Lung (tissue), 12 donors: Measurements from ENCODE around the gene CFAP410. TPM values are rescaled to one million over a fixed set of nuclear protein-coding genes. Genes with fewer than 3 reads are reported as not detected.

ENCODE experiments used
- ATAC-seq: fragments of 200-7000 bp; cut with Tn5 transposase; one replicate; pipeline ENCODE4 v1.9.1; 2020; ENCODE audit warnings: moderate number of reproducible peaks; ENCODE audit not compliant: insufficient read depth, low FRiP score
- DNase-seq, 3 donors: peaks; one replicate each; pipeline ENCODE4 v3.0.0-alpha.2; 2013 to 2017
- H3K27ac ChIP-seq, 2 donors: one replicate each; pipeline ENCODE4 v1.5.1; 2013; ENCODE audit warnings: mild to moderate bottlenecking in 2 of 2, moderate library complexity in 2 of 2, control low read depth in 1 of 2, inconsistent platforms in 1 of 2, low read depth in 1 of 2, low read length in 1 of 2
- H3K27me3 ChIP-seq, 3 donors: one replicate each; pipeline ENCODE4 v1.5.1; 2013; ENCODE audit warnings: low read length in 2 of 3; ENCODE audit not compliant: control insufficient read depth in 3 of 3, insufficient read depth in 3 of 3
- H3K36me3 ChIP-seq, 4 donors: one replicate each; pipeline ENCODE4 v1.5.1; 2013; ENCODE audit warnings: low read length in 4 of 4, mild to moderate bottlenecking in 1 of 4, moderate library complexity in 1 of 4; ENCODE audit not compliant: control insufficient read depth in 4 of 4, insufficient read depth in 4 of 4
- H3K4me1 ChIP-seq, 5 donors: one replicate each; pipeline ENCODE4 v1.5.1; 2013; ENCODE audit warnings: low read length in 5 of 5, mild to moderate bottlenecking in 2 of 5, moderate library complexity in 1 of 5; ENCODE audit not compliant: control insufficient read depth in 5 of 5, insufficient read depth in 5 of 5
- H3K4me3 ChIP-seq: one replicate; pipeline ENCODE4 v1.5.1; 2013; ENCODE audit warnings: mild to moderate bottlenecking, control low read depth, moderate library complexity
- H3K9ac ChIP-seq, 2 donors: one replicate each; pipeline ENCODE4 v1.5.1; 2013; ENCODE audit warnings: low read length in 2 of 2, control low read depth in 1 of 2; ENCODE audit not compliant: insufficient read depth in 1 of 2
- H3K9me3 ChIP-seq, 4 donors: one replicate each; pipeline ENCODE4 v1.5.1; 2013; ENCODE audit warnings: low read length in 3 of 4, mild to moderate bottlenecking in 1 of 4, moderate library complexity in 1 of 4; ENCODE audit not compliant: control insufficient read depth in 4 of 4, insufficient read depth in 3 of 4
- CTCF ChIP-seq: IDR thresholded peaks from 2 replicates; pipeline ENCODE4 v1.5.1; 2012; ENCODE audit warnings: mild to moderate bottlenecking; ENCODE audit errors: control extremely low read depth, extremely low read depth
- WGBS, 2 donors: extraction: QIAGEN DNeasy Blood & Tissue Kit; methylation state at CpG; one replicate each; pipeline ENCODE4 v1.1.7; 2013; 5-methylcytosine and 5-hydroxymethylcytosine counted together
- polyA plus RNA-seq, 2 donors: library from polyadenylated mRNA; stranded (reverse); fragments of 200-250 nt; gene quantifications; one replicate each; pipeline ENCODE4 v1.2.1, GENCODE V29; 2013
- total RNA-seq, 2 donors: library from RNA; depleted of rRNA in 1 of 2; stranded (reverse); fragments of >200 nt in 1 of 2; gene quantifications; one replicate each; pipeline ENCODE4 v1.2.1, GENCODE V29; 2014 to 2021
- donor health status: control.
- donor health status: control.
- donor health status: Bipolar disorder and iron deficiency.
- donor health status: healthy.
- donor health status: DM: yes; HTN: yes; CAD: no.

Gene CFAP410
- total and polyA plus RNA-seq, 4 donors: 24.3 to 72.7 (median 39.5) TPM

- no peak for ATAC-seq
- TF ChIP-seq CTCF: no peak
- H3K27me3 ChIP-seq: peaks cover 0 to 2% (median 2%) of the 10 kb centered on the region in 3 donors
- 91 to 92% methylated on average over 9 of the region's 9 CpGs for WGBS, 2 donors
- no peak overlapping the region for H3K4me3 ChIP-seq
- H3K27ac ChIP-seq: no peak overlapping the region
- no peak overlapping the region for H3K9ac ChIP-seq
- no peaks in the 10 kb centered on the region for H3K4me1 ChIP-seq
- H3K36me3 ChIP-seq: no peaks in the 10 kb centered on the region
- DNase-seq: no peak
- peaks cover 0 to 12% (median 5%) of the 10 kb centered on the region in 4 donors for H3K9me3 ChIP-seq
Measured at GRCh38 chr21:44382536-44382935, 43.3 kb upstream of the CFAP410 start.

GRCh38 chr21:44381874-44382273 is 42.7 kb upstream of the CFAP410 start:
- no peak overlapping the region for H3K27ac ChIP-seq
- H3K27me3 ChIP-seq: peaks cover 0 to 2% (median 2%) of the 10 kb centered on the region in 3 donors
- no peak overlapping the region for H3K4me3 ChIP-seq
- DNase-seq: no peak
- ATAC-seq: no peak
- no peaks in the 10 kb centered on the region for H3K4me1 ChIP-seq
- TF ChIP-seq CTCF: no peak
- H3K9me3 ChIP-seq: peaks cover 0 to 12% (median 5%) of the 10 kb centered on the region in 4 donors
- no peaks in the 10 kb centered on the region for H3K36me3 ChIP-seq
- H3K9ac ChIP-seq: no peak overlapping the region

- H3K36me3 ChIP-seq: no peaks in the 10 kb centered on the region
- WGBS, 2 donors: 87 to 90% methylated on average over 10 of the region's 10 CpGs
- H3K27ac ChIP-seq: no peak overlapping the region
- no peak for DNase-seq
- no peak for ATAC-seq
- peaks cover 0 to 2% (median 2%) of the 10 kb centered on the region in 3 donors for H3K27me3 ChIP-seq
- H3K9ac ChIP-seq: no peak overlapping the region
- H3K4me1 ChIP-seq: no peaks in the 10 kb centered on the region
- peaks cover 0 to 10% (median 4%) of the 10 kb centered on the region in 4 donors for H3K9me3 ChIP-seq
- H3K4me3 ChIP-seq: no peak overlapping the region
- no peak for TF ChIP-seq CTCF
Measured at GRCh38 chr21:44380876-44381275, 41.7 kb upstream of the CFAP410 start.
